Heart right ventricle (tissue), 16 donors: Measurements from ENCODE around the gene MXD1. TPM values are rescaled to one million over a fixed set of nuclear protein-coding genes. Genes with fewer than 3 reads are reported as not detected.
A peak's percentile ranks its signal among the peaks of the same experiment; 100 is the strongest.

Source experiments
- ATAC-seq, 8 donors: fragments of 200-7000 bp; cut with Tn5 transposase; one replicate each; pipeline ENCODE4 v1.9.1; 2020; ENCODE audit warnings: mild to moderate bottlenecking in 8 of 8, moderate library complexity in 8 of 8, moderate number of reproducible peaks in 1 of 8
- DNase-seq, 2 donors: peaks; one replicate each; pipeline ENCODE4 v3.0.0-alpha.2; 2020
- H3K27ac ChIP-seq, 10 donors: fragments of 200-600 bp; sonication (generic) in 2 of 10; one replicate each; pipeline versions ENCODE4 v1.5.0 to v1.8.0; 2020 to 2022; ENCODE audit warnings: mild to moderate bottlenecking in 3 of 10
- H3K27me3 ChIP-seq, 7 donors: fragments of 200-600 bp; one replicate each; pipeline ENCODE4 v1.8.0; 2021 to 2022; ENCODE audit warnings: mild to moderate bottlenecking in 2 of 7
- H3K36me3 ChIP-seq, 9 donors: fragments of 200-600 bp; sonication (generic) in 1 of 9; one replicate each; pipeline versions ENCODE4 v1.5.0 to v1.8.0; 2020 to 2022; ENCODE audit warnings: mild to moderate bottlenecking in 2 of 9
- H3K4me1 ChIP-seq, 9 donors: fragments of 200-600 bp; sonication (generic) in 1 of 9; one replicate each; pipeline versions ENCODE4 v1.5.0 to v1.8.0; 2020 to 2022; ENCODE audit warnings: mild to moderate bottlenecking in 4 of 9
- H3K4me3 ChIP-seq, 10 donors: fragments of 200-600 bp; sonication (generic) in 2 of 10; one replicate each; pipeline versions ENCODE4 v1.5.0 to v1.8.0; 2020 to 2022; ENCODE audit warnings: mild to moderate bottlenecking in 7 of 10, moderate library complexity in 2 of 10
- H3K9me3 ChIP-seq, 11 donors: fragments of 200-600 bp in 10 of 11; sonication (generic) in 2 of 11; one replicate each; pipeline versions ENCODE4 v1.5.0 to v1.8.0; 2013 to 2022; ENCODE audit warnings: mild to moderate bottlenecking in 2 of 11, control low read depth in 1 of 11, moderate library complexity in 1 of 11
- WGBS, 2 donors: extraction: QIAGEN DNeasy Blood & Tissue Kit; methylation state at CpG; one replicate each; pipeline ENCODE4 v1.1.7; 2013; ENCODE audit warnings: inconsistent platforms in 1 of 2; 5-methylcytosine and 5-hydroxymethylcytosine counted together
- intact Hi-C, 10 donors: fragments of 100-400 bp; cut with DNase I; formaldehyde crosslinking; loops; one replicate each; pipeline versions ENCODE4 v1.11.1 to v1.14.2; 2022
- polyA plus RNA-seq, 2 donors: library from polyadenylated mRNA; stranded (reverse); fragments of 200-250 nt; gene quantifications; one replicate each; pipeline ENCODE4 v1.2.3, GENCODE V29; 2013
- total RNA-seq, 10 donors: library from RNA; stranded (reverse); fragmentation: NEBNext Ultra II Directional in 3 of 10; extraction: Animal tissue kit (Norgen Biotek cat#: 25700) in 3 of 10; gene quantifications; one replicate each; pipeline versions ENCODE4 v1.2.1 to v1.2.4, GENCODE V29; 2021 to 2023
- TF ChIP-seq, protein P1 (sequence below), 9 donors: fragments of 200-600 bp; sonication (generic) in 2 of 9; IDR thresholded peaks; one replicate each; pipeline versions ENCODE4 v1.5.0 to v1.8.0; 2021 to 2022; ENCODE audit warnings: antibody characterized with exemption in 9 of 9, mild to moderate bottlenecking in 5 of 9, moderate library complexity in 1 of 9
- donor health status: Arrhythmogenic right ventricular cardiomyopathy.
- donor health status: ischemic (EF 13 %, LVEDD 7.1; RV severe dilation, severe dysfunction).
- donor health status: healthy with polysubstance abuse.
- donor health status: DM: no; HTN: yes; CAD: no.
- donor health status: DM: no; HTN: no; CAD: no.
- donor health status: ischemic (EF 25% LVEDD 6.9; RV normal size, moderate dysfunction).
- donor health status: ischemic (EF 25% LVEDD 5.7; RV mildly dilated, moderate dysfunction).
- donor health status: healthy.
- donor health status: DM: yes; HTN: yes; CAD: no.
- donor health status: Ischemic cardiomyopathy.
- donor health status: ischemic (EF 35%, LVEDD 5.7; RV mildly dilated, moderate dysfunction).
- donor health status: nonischemic (EF 11% LVEDD 7.7; RV severe dilation, severe dysfunction).
- donor health status: DM: yes; HTN: yes; CAD: no.
- donor health status: PGD.
- donor health status: ischemic (EF 29% LVEDD 5.4; RV normal size, mild dysfunction).
- donor health status: nonischemic (EF 23%, LVEDD 6.1; RV moderate dilation, normal function).

The MXD1 gene
- total and polyA plus RNA-seq, 12 donors = 2.0 to 11.6 (median 5.9) TPM

DNA sequence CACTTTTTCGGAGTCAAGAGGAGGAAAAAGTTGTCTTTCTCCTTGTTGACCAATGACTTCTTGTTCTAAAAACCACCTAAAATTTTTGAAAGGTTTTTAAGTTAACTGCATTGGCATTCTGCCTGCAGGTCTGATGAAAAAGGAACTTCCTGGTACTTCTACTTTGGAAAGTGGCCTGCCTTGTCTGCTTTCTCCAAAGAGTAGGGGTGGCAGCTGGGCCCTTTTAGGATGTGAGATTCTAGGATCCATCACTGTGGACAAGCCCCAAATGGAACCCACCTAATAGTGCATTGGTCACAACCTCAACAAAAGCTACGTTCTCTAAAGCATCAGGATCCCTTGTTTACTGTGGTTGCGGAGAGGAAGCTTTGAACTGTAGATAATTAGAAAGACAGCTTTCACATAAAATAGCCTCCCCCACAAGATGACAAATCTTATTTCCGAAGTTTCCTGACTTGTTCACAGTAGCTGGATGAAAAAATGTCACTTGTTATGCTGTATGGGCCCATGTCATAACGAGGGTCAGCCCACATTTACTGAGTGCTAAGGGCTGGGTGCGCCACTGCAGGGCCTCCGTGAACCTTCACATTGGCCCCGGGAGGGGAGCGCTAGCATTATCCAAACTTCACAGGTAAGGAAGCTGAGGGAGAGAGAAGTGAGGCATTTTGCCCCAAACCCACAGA is 29.1 kb downstream of the MXD1 start:
- WGBS, 2 donors = 69 to 72% methylated on average over 9 of the region's 9 CpGs
- TF ChIP-seq, protein P1, sequence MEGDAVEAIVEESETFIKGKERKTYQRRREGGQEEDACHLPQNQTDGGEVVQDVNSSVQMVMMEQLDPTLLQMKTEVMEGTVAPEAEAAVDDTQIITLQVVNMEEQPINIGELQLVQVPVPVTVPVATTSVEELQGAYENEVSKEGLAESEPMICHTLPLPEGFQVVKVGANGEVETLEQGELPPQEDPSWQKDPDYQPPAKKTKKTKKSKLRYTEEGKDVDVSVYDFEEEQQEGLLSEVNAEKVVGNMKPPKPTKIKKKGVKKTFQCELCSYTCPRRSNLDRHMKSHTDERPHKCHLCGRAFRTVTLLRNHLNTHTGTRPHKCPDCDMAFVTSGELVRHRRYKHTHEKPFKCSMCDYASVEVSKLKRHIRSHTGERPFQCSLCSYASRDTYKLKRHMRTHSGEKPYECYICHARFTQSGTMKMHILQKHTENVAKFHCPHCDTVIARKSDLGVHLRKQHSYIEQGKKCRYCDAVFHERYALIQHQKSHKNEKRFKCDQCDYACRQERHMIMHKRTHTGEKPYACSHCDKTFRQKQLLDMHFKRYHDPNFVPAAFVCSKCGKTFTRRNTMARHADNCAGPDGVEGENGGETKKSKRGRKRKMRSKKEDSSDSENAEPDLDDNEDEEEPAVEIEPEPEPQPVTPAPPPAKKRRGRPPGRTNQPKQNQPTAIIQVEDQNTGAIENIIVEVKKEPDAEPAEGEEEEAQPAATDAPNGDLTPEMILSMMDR (IDR thresholded peaks at IDR 0.05) = no peak
- peaks cover 0 to 49% (median 22%) of the 10 kb centered on the region in 9 donors for H3K36me3 ChIP-seq
- no peak for DNase-seq
- H3K4me3 ChIP-seq = no peak overlapping the region
- ATAC-seq = peak in 3 of 8 donors; percentile 20 to 61 (median 37)
- peak overlapping the region in 3 of 10 donors; percentile 46 to 86 (median 58) for H3K27ac ChIP-seq
- peaks cover 0 to 9% (median 0%) of the 10 kb centered on the region in 7 donors for H3K27me3 ChIP-seq
- peaks cover 0 to 62% (median 0%) of the 10 kb centered on the region in 9 donors for H3K4me1 ChIP-seq
- no peaks in the 10 kb centered on the region for H3K9me3 ChIP-seq
- intact Hi-C loops = loop anchor here in 1 of 10 donors (10.0 kb wide), 1 partner anchor 81 kb away; no protein-coding TSS in a partner anchor

DNA sequence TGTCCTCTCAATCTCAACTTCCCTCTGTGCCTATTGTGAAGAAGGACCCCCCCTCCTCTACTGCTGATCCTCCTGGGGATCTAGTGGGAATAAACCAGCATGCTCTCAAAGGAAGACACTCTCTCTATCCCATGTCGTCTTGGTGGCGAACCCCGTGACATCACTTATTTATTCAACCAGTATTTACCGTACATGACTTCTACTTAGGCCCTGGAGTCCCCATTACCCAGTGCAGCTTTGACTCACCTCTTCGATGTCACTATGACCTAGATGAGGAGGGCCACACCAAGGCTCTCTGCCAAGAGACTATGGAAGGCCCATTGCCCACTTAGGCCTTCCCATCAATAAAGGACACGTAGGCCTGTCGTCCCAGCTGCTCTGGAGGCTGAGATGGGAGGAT is 29.8 kb downstream of the MXD1 start:
- Histone ChIP-seq H3K9me3 (no peaks in the 10 kb centered on the region), H3K27me3 (peaks cover 0 to 12% (median 0%) of the 10 kb centered on the region in 7 donors), H3K27ac (peak overlapping the region in 2 of 10 donors; percentile 46 to 86), H3K4me3 (no peak overlapping the region), H3K36me3 (peaks cover 0 to 41% (median 15%) of the 10 kb centered on the region in 9 donors), H3K4me1 (peaks cover 0 to 62% (median 0%) of the 10 kb centered on the region in 9 donors)
- whole genome bisulfite sequencing, 2 donors = 93 to 95% methylated on average over 7 of the region's 7 CpGs
- no peak for DNase-seq
- intact Hi-C loops = loop anchor here in 1 of 10 donors (10.0 kb wide), 1 partner anchor 80 kb away; no protein-coding TSS in a partner anchor
- no peak for ATAC-seq
- TF ChIP-seq, protein P1 (IDR thresholded peaks at IDR 0.05) = no peak

DNA sequence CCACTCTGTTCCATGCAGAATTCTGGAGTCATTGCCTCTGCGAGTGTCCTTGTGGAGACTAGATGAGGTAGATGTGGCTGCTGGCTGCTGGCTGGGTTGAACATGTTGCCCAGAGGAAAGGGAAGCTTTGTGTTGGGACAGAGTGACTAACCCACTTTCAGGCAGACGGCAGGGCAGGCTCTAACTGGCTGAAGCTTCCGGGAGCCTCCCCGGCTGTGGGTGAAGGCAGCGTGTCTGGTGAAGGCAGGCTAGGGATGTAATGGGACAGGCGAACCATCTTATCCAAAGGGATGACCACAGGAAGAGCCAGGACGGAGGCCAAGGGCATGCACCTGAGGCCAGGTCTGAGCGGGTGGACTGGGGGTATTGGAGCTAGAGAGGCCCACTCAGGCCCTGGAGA is 30.5 kb downstream of the MXD1 start:
- peaks cover 0 to 12% (median 0%) of the 10 kb centered on the region in 7 donors for H3K27me3 ChIP-seq
- H3K27ac ChIP-seq = peak overlapping the region in 2 of 10 donors; percentile 49 to 86
- DNase-seq (no peak), ATAC-seq (peak in 4 of 8 donors; percentile 27 to 50 (median 36))
- H3K36me3 ChIP-seq = peaks cover 0 to 35% (median 15%) of the 10 kb centered on the region in 9 donors
- intact Hi-C loops = loop anchor here in 1 of 10 donors (10.0 kb wide), 1 partner anchor 79 kb away; no protein-coding TSS in a partner anchor
- TF ChIP-seq, protein P1 (IDR thresholded peaks at IDR 0.05) = no peak
- no peak overlapping the region for H3K4me3 ChIP-seq
- peaks cover 0 to 62% (median 0%) of the 10 kb centered on the region in 9 donors for H3K4me1 ChIP-seq
- no peaks in the 10 kb centered on the region for H3K9me3 ChIP-seq
- 89 to 93% methylated on average over 8 of the region's 8 CpGs for WGBS, 2 donors

DNA sequence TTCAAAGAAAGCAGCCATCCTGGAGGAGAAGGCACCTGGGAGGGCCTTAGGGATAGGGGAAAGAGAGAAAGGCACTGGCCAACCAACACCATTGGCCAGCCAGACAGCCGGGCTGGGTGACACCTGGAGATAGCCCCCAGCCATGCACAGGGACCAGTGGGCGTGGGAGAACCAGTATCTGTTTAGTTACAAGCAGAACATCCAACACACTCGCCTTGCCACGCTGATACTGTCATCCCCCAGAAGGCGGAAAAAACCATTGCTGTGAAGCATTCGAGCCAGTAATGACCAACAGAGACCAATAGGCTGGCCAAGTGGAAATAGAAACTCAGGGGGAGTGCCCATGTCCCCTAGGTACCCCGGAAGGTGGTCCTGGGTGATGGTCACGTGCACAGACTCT is 31.0 kb downstream of the MXD1 start:
- Histone ChIP-seq H3K4me1 (peaks cover 0 to 62% (median 0%) of the 10 kb centered on the region in 9 donors), H3K9me3 (no peaks in the 10 kb centered on the region), H3K36me3 (peaks cover 0 to 30% (median 15%) of the 10 kb centered on the region in 9 donors), H3K4me3 (no peak overlapping the region), H3K27me3 (peaks cover 0 to 12% (median 0%) of the 10 kb centered on the region in 7 donors), H3K27ac (peak overlapping the region in 2 of 10 donors; percentile 49 to 86)
- ATAC-seq (no peak), DNase-seq (no peak)
- 91 to 93% methylated on average over 8 of the region's 8 CpGs for WGBS, 2 donors
- intact Hi-C loops = loop anchor here in 1 of 10 donors (10.0 kb wide), 1 partner anchor 79 kb away; no protein-coding TSS in a partner anchor
- TF ChIP-seq, protein P1 (IDR thresholded peaks at IDR 0.05) = no peak
